ENCODE results near the gene LTC4S.

DNA sequence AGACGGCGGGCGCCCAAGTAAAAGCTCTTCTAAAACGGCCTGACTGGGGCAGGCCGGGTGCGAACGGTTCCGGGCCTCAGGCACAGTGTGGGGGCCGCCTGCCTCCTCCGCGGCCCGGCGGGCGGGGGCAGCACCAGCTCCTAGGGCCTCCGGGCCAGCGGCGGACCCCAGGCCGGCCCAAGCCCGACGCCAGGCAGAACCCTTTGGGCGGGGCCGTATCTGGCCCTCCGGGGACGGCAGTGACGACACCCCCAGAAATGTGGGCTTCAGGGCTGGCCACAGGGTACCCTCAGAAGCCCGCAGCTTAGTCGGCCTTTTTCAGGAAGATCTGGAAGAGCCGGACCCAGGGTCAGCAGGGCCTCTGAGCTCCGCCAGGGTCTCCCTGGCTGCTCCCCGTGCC lies 4.0 kb downstream of the LTC4S start:
- TF ChIP-seq CTCF (IDR thresholded peaks at IDR 0.05; ENCODE audit: low read length) (no peak), EZH2 (IDR thresholded peaks at IDR 0.05; ENCODE audit: borderline replicate concordance, low read length) (no peak)

Measured in OCI-LY1 (cell line).